ENCODE measurements around the gene PROC. TPM values are rescaled to one million over a fixed set of nuclear protein-coding genes. Genes with fewer than 3 reads are reported as not detected.

Gene PROC
- total RNA-seq, 6 donors from 2014 or later = 0.55 to 0.79 (median 0.62) TPM; not detected in 2

DNA sequence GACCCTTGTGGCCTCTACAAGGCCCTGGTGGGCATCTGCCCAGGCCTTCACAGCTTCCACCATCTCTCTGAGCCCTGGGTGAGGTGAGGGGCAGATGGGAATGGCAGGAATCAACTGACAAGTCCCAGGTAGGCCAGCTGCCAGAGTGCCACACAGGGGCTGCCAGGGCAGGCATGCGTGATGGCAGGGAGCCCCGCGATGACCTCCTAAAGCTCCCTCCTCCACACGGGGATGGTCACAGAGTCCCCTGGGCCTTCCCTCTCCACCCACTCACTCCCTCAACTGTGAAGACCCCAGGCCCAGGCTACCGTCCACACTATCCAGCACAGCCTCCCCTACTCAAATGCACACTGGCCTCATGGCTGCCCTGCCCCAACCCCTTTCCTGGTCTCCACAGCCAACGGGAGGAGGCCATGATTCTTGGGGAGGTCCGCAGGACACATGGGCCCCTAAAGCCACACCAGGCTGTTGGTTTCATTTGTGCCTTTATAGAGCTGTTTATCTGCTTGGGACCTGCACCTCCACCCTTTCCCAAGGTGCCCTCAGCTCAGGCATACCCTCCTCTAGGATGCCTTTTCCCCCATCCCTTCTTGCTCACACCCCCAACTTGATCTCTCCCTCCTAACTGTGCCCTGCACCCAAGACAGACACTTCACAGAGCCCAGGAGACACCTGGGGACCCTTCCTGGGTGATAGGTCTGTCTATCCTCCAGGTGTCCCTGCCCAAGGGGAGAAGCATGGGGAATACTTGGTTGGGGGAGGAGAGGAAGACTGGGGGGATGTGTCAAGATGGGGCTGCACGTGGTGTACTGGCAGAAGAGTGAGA lies 2.0 kb downstream of the PROC start:
- no peak overlapping the region for H3K27ac ChIP-seq
- WGBS, 2 donors = 68 to 75% methylated on average over 4 to 8 of the region's 8 CpGs
- peak in 1 of 2 donors; percentile 47 for DNase-seq
- TF ChIP-seq, protein P1, sequence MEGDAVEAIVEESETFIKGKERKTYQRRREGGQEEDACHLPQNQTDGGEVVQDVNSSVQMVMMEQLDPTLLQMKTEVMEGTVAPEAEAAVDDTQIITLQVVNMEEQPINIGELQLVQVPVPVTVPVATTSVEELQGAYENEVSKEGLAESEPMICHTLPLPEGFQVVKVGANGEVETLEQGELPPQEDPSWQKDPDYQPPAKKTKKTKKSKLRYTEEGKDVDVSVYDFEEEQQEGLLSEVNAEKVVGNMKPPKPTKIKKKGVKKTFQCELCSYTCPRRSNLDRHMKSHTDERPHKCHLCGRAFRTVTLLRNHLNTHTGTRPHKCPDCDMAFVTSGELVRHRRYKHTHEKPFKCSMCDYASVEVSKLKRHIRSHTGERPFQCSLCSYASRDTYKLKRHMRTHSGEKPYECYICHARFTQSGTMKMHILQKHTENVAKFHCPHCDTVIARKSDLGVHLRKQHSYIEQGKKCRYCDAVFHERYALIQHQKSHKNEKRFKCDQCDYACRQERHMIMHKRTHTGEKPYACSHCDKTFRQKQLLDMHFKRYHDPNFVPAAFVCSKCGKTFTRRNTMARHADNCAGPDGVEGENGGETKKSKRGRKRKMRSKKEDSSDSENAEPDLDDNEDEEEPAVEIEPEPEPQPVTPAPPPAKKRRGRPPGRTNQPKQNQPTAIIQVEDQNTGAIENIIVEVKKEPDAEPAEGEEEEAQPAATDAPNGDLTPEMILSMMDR (IDR thresholded peaks at IDR 0.05) = no peak
- TF ChIP-seq EP300 (IDR thresholded peaks at IDR 0.05) (no peak), POLR2AphosphoS5 (IDR thresholded peaks at IDR 0.05) (no peak), POLR2A (IDR thresholded peaks at IDR 0.05) (no peak)
- no peak for ATAC-seq (ENCODE audit: low FRiP score in 2 of 2)
- peaks cover 24 to 37% (median 30%) of the 10 kb centered on the region in 4 donors for H3K4me1 ChIP-seq
- no peaks in the 10 kb centered on the region for H3K36me3 ChIP-seq
- H3K4me3 ChIP-seq = no peak overlapping the region
- peaks cover 0 to 21% (median 8%) of the 10 kb centered on the region in 4 donors for H3K27me3 ChIP-seq
- no peaks in the 10 kb centered on the region for H3K9me3 ChIP-seq

DNA sequence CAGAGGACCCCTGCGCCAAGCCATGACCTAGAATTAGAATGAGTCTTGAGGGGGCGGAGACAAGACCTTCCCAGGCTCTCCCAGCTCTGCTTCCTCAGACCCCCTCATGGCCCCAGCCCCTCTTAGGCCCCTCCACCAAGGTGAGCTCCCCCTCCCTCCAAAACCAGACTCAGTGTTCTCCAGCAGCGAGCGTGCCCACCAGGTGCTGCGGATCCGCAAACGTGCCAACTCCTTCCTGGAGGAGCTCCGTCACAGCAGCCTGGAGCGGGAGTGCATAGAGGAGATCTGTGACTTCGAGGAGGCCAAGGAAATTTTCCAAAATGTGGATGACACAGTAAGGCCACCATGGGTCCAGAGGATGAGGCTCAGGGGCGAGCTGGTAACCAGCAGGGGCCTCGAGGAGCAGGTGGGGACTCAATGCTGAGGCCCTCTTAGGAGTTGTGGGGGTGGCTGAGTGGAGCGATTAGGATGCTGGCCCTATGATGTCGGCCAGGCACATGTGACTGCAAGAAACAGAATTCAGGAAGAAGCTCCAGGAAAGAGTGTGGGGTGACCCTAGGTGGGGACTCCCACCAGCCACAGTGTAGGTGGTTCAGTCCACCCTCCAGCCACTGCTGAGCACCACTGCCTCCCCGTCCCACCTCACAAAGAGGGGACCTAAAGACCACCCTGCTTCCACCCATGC lies 3.0 kb downstream of the PROC start:
- no peak overlapping the region for H3K4me3 ChIP-seq
- H3K4me1 ChIP-seq = peaks cover 14 to 27% (median 20%) of the 10 kb centered on the region in 4 donors
- WGBS, 2 donors = 78 to 91% methylated on average over 6 to 15 of the region's 15 CpGs
- H3K36me3 ChIP-seq = no peaks in the 10 kb centered on the region
- ATAC-seq (ENCODE audit: low FRiP score in 2 of 2) (no peak), DNase-seq (no peak)
- no peak overlapping the region for H3K27ac ChIP-seq
- H3K9me3 ChIP-seq = no peaks in the 10 kb centered on the region
- TF ChIP-seq POLR2AphosphoS5 (IDR thresholded peaks at IDR 0.05) (no peak), POLR2A (IDR thresholded peaks at IDR 0.05) (no peak), EP300 (IDR thresholded peaks at IDR 0.05) (no peak)
- TF ChIP-seq, protein P1 (IDR thresholded peaks at IDR 0.05) = no peak
- peaks cover 0 to 21% (median 8%) of the 10 kb centered on the region in 4 donors for H3K27me3 ChIP-seq

GRCh38 chr2:127421871-127422558 lies 3.8 kb downstream of the PROC start:
- no peak for TF ChIP-seq EP300 (IDR thresholded peaks at IDR 0.05)
- TF ChIP-seq, protein P1 (IDR thresholded peaks at IDR 0.05) = no peak
- TF ChIP-seq POLR2A (IDR thresholded peaks at IDR 0.05) = no peak
- no peak for TF ChIP-seq POLR2AphosphoS5 (IDR thresholded peaks at IDR 0.05)
- Histone ChIP-seq H3K27ac (no peak overlapping the region), H3K4me1 (peaks cover 11 to 19% (median 14%) of the 10 kb centered on the region in 4 donors), H3K36me3 (no peaks in the 10 kb centered on the region), H3K27me3 (peaks cover 0 to 21% (median 8%) of the 10 kb centered on the region in 4 donors), H3K4me3 (no peak overlapping the region), H3K9me3 (no peaks in the 10 kb centered on the region)
- 61 to 72% methylated on average over 5 to 16 of the region's 16 CpGs for WGBS, 2 donors
- ATAC-seq (ENCODE audit: low FRiP score in 2 of 2) (no peak), DNase-seq (no peak)

GRCh38 chr2:127422559-127423477 lies 4.6 kb downstream of the PROC start:
- Histone ChIP-seq H3K9me3 (no peaks in the 10 kb centered on the region), H3K27me3 (peaks cover 0 to 21% (median 8%) of the 10 kb centered on the region in 4 donors), H3K36me3 (no peaks in the 10 kb centered on the region), H3K4me3 (peak overlapping the region in 3 of 4 donors; percentile 26 to 43 (median 29)), H3K27ac (no peak overlapping the region), H3K4me1 (peaks cover 11 to 18% (median 14%) of the 10 kb centered on the region in 4 donors)
- TF ChIP-seq, protein P1 (IDR thresholded peaks at IDR 0.05) = no peak
- TF ChIP-seq EP300 (IDR thresholded peaks at IDR 0.05) (no peak), POLR2AphosphoS5 (IDR thresholded peaks at IDR 0.05) (no peak), POLR2A (IDR thresholded peaks at IDR 0.05) (no peak)
- 6 to 31% methylated on average over 6 to 18 of the region's 73 CpGs for WGBS, 2 donors
- ATAC-seq (ENCODE audit: low FRiP score in 2 of 2) (peak in 1 of 2 donors; percentile 45), DNase-seq (peak; percentile 54 to 88)
